ENCODE measurements around the gene CKAP2L. TPM values are rescaled to one million over a fixed set of nuclear protein-coding genes. Genes with fewer than 3 reads are reported as not detected.
A peak's percentile ranks its signal among the peaks of the same experiment; 100 is the strongest.

The CKAP2L gene
- total RNA-seq, 2 donors from 2014 or later = 6.4 to 13.5 TPM

GRCh38 chr2:112703684-112704083 lies 60.7 kb downstream of the CKAP2L start:
- H3K4me3 ChIP-seq = no peak overlapping the region
- no peak for DNase-seq
- no peaks in the 10 kb centered on the region for H3K9me3 ChIP-seq
- H3K36me3 ChIP-seq = no peaks in the 10 kb centered on the region
- no peaks in the 10 kb centered on the region for H3K4me1 ChIP-seq
- H3K27ac ChIP-seq = no peak overlapping the region
- H3K27me3 ChIP-seq = no peaks in the 10 kb centered on the region
- no peak for TF ChIP-seq CTCF (IDR thresholded peaks at IDR 0.05)
- intact Hi-C loops (cut with DNase I) = no loop called here
- H3K9ac ChIP-seq (ENCODE audit: low read depth in 2 of 2, low read length in 2 of 2) = no peak overlapping the region

- Histone ChIP-seq H3K9me3 (no peaks in the 10 kb centered on the region), H3K27ac (peak overlapping the region; percentile 41), H3K4me3 (no peak overlapping the region), H3K27me3 (no peaks in the 10 kb centered on the region), H3K4me1 (no peaks in the 10 kb centered on the region), H3K36me3 (no peaks in the 10 kb centered on the region), H3K9ac (ENCODE audit: low read depth in 2 of 2, low read length in 2 of 2) (no peak overlapping the region)
- DNase-seq = no peak
- TF ChIP-seq CTCF (IDR thresholded peaks at IDR 0.05) = no peak
- intact Hi-C loops (cut with DNase I) = no loop called here
Observed at GRCh38 chr2:112701052-112701451, 63.4 kb downstream of the CKAP2L start.

GRCh38 chr2:112699984-112700667 lies 64.3 kb downstream of the CKAP2L start:
- intact Hi-C loops (cut with DNase I) = no loop called here
- no peaks in the 10 kb centered on the region for H3K9me3 ChIP-seq
- H3K27me3 ChIP-seq = no peaks in the 10 kb centered on the region
- H3K36me3 ChIP-seq = no peaks in the 10 kb centered on the region
- no peak for TF ChIP-seq CTCF (IDR thresholded peaks at IDR 0.05)
- no peak overlapping the region for H3K9ac ChIP-seq (ENCODE audit: low read depth in 2 of 2, low read length in 2 of 2)
- H3K4me3 ChIP-seq = no peak overlapping the region
- no peaks in the 10 kb centered on the region for H3K4me1 ChIP-seq
- no peak for DNase-seq
- peak overlapping the region; percentile 41 for H3K27ac ChIP-seq

GRCh38 chr2:112698834-112699515 lies 65.4 kb downstream of the CKAP2L start:
- Histone ChIP-seq H3K36me3 (no peaks in the 10 kb centered on the region), H3K27ac (no peak overlapping the region), H3K4me1 (no peaks in the 10 kb centered on the region), H3K9ac (ENCODE audit: low read depth in 2 of 2, low read length in 2 of 2) (no peak overlapping the region), H3K9me3 (no peaks in the 10 kb centered on the region), H3K4me3 (no peak overlapping the region), H3K27me3 (no peaks in the 10 kb centered on the region)
- DNase-seq = no peak
- intact Hi-C loops (cut with DNase I) = no loop called here
- no peak for TF ChIP-seq CTCF (IDR thresholded peaks at IDR 0.05)

- H3K4me1 ChIP-seq = peaks cover 5% of the 10 kb centered on the region
- H3K9ac ChIP-seq (ENCODE audit: low read depth in 2 of 2, low read length in 2 of 2) = no peak overlapping the region
- intact Hi-C loops (cut with DNase I) = no loop called here
- no peaks in the 10 kb centered on the region for H3K27me3 ChIP-seq
- no peak overlapping the region for H3K4me3 ChIP-seq
- H3K27ac ChIP-seq = no peak overlapping the region
- H3K36me3 ChIP-seq = no peaks in the 10 kb centered on the region
- TF ChIP-seq CTCF (IDR thresholded peaks at IDR 0.05) = no peak
- no peaks in the 10 kb centered on the region for H3K9me3 ChIP-seq
- DNase-seq = no peak
Observed at GRCh38 chr2:112694182-112694581, 70.2 kb downstream of the CKAP2L start.
